Activated CD4-positive, alpha-beta T cell treated with anti-CD3 and anti-CD28 coated beads for 36 hours (primary cell): Measurements from ENCODE around the gene ADAMTS17. TPM values are rescaled to one million over a fixed set of nuclear protein-coding genes. Genes with fewer than 3 reads are reported as not detected.
"Not testable (repeated sequence)": the region's sequence is repeated elsewhere in the genome, so short reads cannot be mapped to it uniquely, and the experiment has no call there.

Experiments used
- ATAC-seq: fragments of 200-7000 bp; cut with Tn5 transposase; one replicate; pipeline ENCODE4 v1.10.0; 2021; ENCODE audit warnings: mild to moderate bottlenecking, moderate library complexity
- CTCF ChIA-PET: fragments of 350-600 bp; sonication (Branson Sonifier 250); formaldehyde crosslinking; loops from one replicate; lab custom pipeline; 2021; ENCODE audit warnings: antibody characterized with exemption; lab: Charles Lee
- POLR2A ChIA-PET: fragments of 350-600 bp; sonication (Branson Sonifier 250); formaldehyde crosslinking; loops from one replicate; lab custom pipeline; 2021; ENCODE audit warnings: antibody characterized with exemption, inconsistent platforms; lab: Charles Lee
- DNase-seq: peaks from one replicate; pipeline ENCODE4 v3.0.0-alpha.2; 2020
- H3K27ac Mint-ChIP-seq: one replicate; pipeline ENCODE4 v1.8.0; 2021; ENCODE audit warnings: mixed read lengths
- H3K27me3 Mint-ChIP-seq: one replicate; pipeline ENCODE4 v1.8.0; 2021; ENCODE audit warnings: mixed read lengths
- H3K36me3 Mint-ChIP-seq: one replicate; pipeline ENCODE4 v1.8.0; 2021; ENCODE audit warnings: low read depth, mixed read lengths
- H3K4me1 Mint-ChIP-seq: one replicate; pipeline ENCODE4 v1.8.0; 2021; ENCODE audit warnings: mixed read lengths
- H3K4me3 Mint-ChIP-seq: one replicate; pipeline ENCODE4 v1.8.0; 2021; ENCODE audit warnings: mild to moderate bottlenecking, moderate library complexity, mixed read lengths
- H3K9me3 Mint-ChIP-seq: one replicate; pipeline ENCODE4 v1.8.0; 2021; ENCODE audit warnings: low read depth, mixed read lengths
- intact Hi-C, 2 experiments: fragments of 100-400 bp; cut with DNase I in 1 of 2; cut with micrococcal nuclease in 1 of 2; formaldehyde crosslinking; loops; one replicate each; pipeline versions ENCODE4 v1.14.2 to v1.15.1; 2022 to 2024; cut with DNase I, micrococcal nuclease
- total RNA-seq, 2 experiments: library from RNA; stranded (reverse); gene quantifications; one replicate each; pipeline ENCODE4 v1.2.3, GENCODE V29; 2021

The ADAMTS17 gene
- total RNA-seq, 2 experiments from 2014 or later = 0.49 to 0.57 TPM

- no peaks in the 10 kb centered on the region for H3K4me1 Mint-ChIP-seq
- intact Hi-C loops = no loop called here
- CTCF ChIA-PET = no interaction called here
- no peaks in the 10 kb centered on the region for H3K9me3 Mint-ChIP-seq
- ATAC-seq = no peak
- H3K27me3 Mint-ChIP-seq = no peaks in the 10 kb centered on the region
- no peak overlapping the region for H3K4me3 Mint-ChIP-seq
- POLR2A ChIA-PET = no interaction called here
- H3K27ac Mint-ChIP-seq = no peak overlapping the region
- H3K36me3 Mint-ChIP-seq = peaks cover 4% of the 10 kb centered on the region
- DNase-seq = no peak
Measured at GRCh38 chr15:100082761-100083402, 258.9 kb downstream of the ADAMTS17 start.

GRCh38 chr15:100081454-100081853 lies 260.3 kb downstream of the ADAMTS17 start:
- POLR2A ChIA-PET = no interaction called here
- intact Hi-C loops = no loop called here
- Mint-ChIP-seq H3K27ac (no peak overlapping the region), H3K4me3 (no peak overlapping the region), H3K36me3 (peaks cover 4% of the 10 kb centered on the region), H3K9me3 (no peaks in the 10 kb centered on the region), H3K4me1 (no peaks in the 10 kb centered on the region), H3K27me3 (no peaks in the 10 kb centered on the region)
- DNase-seq = no peak
- no peak for ATAC-seq
- CTCF ChIA-PET = no interaction called here

DNA sequence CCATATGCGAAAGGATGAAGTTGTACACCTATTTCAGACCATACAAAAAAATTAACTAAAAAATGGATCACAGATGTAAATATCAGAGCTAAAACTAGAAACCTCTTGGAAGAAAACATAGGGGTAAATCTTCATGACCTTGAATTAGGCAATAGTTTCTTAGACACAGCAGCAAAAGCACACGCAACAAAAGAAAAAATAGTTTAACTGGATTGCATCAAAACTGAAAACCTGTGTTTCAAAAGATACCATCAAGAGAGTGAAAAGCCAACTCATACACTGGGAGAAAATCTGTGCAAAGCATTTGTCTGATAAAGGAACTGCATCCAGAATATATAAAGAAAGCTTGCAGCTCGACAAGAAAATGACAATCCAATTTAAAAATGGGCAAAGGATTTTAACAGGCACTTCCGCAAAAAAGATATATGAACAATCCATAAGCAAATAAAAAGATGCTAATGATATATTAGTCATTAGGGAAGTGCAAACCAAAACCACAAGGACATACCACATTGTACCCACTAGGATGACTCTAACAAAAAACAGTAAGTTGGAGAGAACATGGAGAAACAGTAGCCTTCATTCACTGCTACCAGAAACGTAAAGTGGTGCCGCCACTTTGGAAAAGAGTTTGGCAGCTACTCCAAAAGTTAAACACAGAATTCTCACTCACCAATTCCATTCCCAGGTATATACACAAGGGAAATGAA lies 263.1 kb downstream of the ADAMTS17 start:
- Mint-ChIP-seq H3K36me3 (peaks cover 4% of the 10 kb centered on the region), H3K9me3 (no peaks in the 10 kb centered on the region), H3K27me3 (no peaks in the 10 kb centered on the region), H3K4me3 (no peak overlapping the region), H3K27ac (no peak overlapping the region), H3K4me1 (no peaks in the 10 kb centered on the region)
- no peak for DNase-seq
- ATAC-seq = no peak
- ChIA-PET CTCF (interaction anchor here (0.6 kb wide), 1 partner anchor 309 kb away, joined by 3 read pairs; no protein-coding TSS in a partner anchor), POLR2A (no interaction called here)
- intact Hi-C loops = no loop called here

DNA sequence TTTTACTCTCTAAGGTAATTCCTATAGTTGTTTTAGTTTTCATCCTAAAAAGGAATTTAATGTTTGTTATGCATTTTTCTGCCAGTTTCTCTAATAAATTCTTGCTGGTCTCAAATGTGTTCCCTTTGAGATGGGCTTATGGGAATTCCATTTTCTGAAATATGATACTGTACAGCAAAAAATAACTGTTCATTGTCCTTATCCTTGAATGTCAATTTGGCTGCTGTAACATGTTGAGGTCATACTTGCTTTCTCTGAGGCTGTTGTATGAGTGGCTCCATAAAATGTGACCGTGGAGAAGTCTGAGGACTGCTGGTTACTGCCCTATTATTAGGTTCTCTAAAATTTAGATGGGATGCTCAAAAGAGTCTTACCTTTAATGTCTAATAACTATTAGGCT lies 266.5 kb downstream of the ADAMTS17 start:
- intact Hi-C loops = no loop called here
- no peak for ATAC-seq
- H3K27ac Mint-ChIP-seq = no peak overlapping the region

DNA sequence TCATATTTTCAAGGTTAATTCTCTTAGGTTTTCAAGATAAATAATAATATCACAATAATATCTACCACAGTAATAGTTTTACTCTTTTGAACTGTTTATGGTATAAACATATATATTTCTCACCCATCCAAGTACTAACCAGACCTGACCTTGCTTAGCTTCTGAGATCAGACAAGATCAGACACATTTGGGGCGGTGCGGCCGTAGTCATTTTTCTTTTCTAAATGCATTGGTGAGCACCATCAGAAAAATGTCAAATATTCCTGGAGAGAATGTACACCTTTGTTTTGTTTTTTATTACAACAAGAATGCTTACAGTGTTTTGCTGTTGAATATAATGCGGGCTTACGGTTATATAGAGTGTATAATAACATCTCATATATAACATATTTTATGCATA lies 267.8 kb downstream of the ADAMTS17 start:
- H3K27ac Mint-ChIP-seq = no peak overlapping the region
- H3K4me3 Mint-ChIP-seq = no peak overlapping the region
- no peaks in the 10 kb centered on the region for H3K4me1 Mint-ChIP-seq
- no peaks in the 10 kb centered on the region for H3K27me3 Mint-ChIP-seq
- ATAC-seq (no peak), DNase-seq (no peak)
- H3K9me3 Mint-ChIP-seq = no peaks in the 10 kb centered on the region
- POLR2A ChIA-PET = no interaction called here
- intact Hi-C loops = no loop called here
- CTCF ChIA-PET = no interaction called here
- peaks cover 3% of the 10 kb centered on the region for H3K36me3 Mint-ChIP-seq

More for the DNA sequence above, 266.5 kb downstream of the ADAMTS17 start:
- H3K4me3 Mint-ChIP-seq = no peak overlapping the region
- POLR2A ChIA-PET = no interaction called here
- no peaks in the 10 kb centered on the region for H3K4me1 Mint-ChIP-seq
- no peaks in the 10 kb centered on the region for H3K27me3 Mint-ChIP-seq
- H3K36me3 Mint-ChIP-seq = peaks cover 3% of the 10 kb centered on the region
- CTCF ChIA-PET = interaction anchor here (0.7 kb wide), 1 partner anchor 20 kb away, joined by 3 read pairs; no protein-coding TSS in a partner anchor
- no peak for DNase-seq
- H3K9me3 Mint-ChIP-seq = no peaks in the 10 kb centered on the region

DNA sequence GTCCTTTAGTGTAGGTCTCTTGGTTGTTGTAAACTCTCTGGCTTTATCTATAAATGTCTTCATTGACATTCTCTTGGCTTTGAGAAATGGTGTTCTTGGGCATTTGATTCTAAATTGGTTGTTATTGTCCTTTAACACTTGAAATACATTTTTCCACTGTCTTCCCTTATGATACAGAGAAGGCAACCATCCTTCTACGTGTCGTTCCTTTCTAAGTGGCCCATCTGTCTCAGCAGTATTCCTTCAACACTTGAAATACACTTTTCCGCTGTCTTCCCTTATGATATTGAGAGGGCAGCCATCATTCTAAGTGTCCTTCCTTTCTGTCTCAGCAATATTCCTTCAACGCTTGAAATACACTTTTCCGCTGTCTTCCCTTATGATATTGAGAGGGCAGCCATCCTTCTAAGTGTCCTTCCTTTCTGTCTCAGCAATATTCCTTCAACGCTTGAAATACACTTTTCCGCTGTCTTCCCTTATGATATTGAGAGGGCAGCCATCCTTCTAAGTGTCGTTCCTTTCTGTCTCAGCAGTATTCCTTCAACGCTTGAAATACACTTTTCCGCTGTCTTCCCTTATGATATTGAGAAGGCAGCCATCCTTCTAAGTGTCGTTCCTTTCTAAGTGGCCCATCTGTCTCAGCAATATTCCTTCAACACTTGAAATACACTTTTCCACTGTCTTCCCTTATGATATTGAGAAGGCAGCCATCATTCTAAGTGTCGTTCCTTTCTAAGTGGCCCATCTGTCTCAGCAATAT lies 275.1 kb downstream of the ADAMTS17 start:
- H3K36me3 Mint-ChIP-seq, DNase-seq, ATAC-seq, intact Hi-C loops, POLR2A ChIA-PET, H3K4me1 Mint-ChIP-seq, H3K9me3 Mint-ChIP-seq, H3K27ac Mint-ChIP-seq, H3K4me3 Mint-ChIP-seq, H3K27me3 Mint-ChIP-seq, CTCF ChIA-PET: not testable (repeated sequence)

DNA sequence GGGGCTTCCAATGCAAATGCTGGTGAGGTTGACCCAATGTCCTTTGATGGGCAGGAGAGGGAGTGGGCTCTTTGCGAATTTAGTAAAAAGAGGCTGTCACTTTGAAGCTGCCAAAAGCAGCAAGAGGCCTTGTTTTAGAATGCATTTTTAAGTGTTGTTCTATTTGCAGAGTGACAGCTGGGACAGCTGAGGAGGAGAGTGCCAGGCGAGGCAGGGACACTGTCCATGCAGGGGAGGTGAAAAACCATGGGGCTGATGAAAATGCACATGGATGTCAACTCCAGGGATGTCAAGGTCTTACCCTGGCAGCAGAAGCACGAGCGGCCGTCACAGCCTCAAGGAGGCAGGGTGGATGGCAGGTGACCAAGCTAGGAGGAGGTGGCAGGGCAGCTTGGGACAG lies 279.8 kb downstream of the ADAMTS17 start:
- ATAC-seq (no peak), DNase-seq (no peak)
- intact Hi-C loops = no loop called here
- Mint-ChIP-seq H3K27me3 (no peaks in the 10 kb centered on the region), H3K9me3 (no peaks in the 10 kb centered on the region), H3K4me1 (no peaks in the 10 kb centered on the region), H3K27ac (no peak overlapping the region), H3K36me3 (no peaks in the 10 kb centered on the region), H3K4me3 (no peak overlapping the region)
- POLR2A ChIA-PET = no interaction called here
- CTCF ChIA-PET = no interaction called here

DNA sequence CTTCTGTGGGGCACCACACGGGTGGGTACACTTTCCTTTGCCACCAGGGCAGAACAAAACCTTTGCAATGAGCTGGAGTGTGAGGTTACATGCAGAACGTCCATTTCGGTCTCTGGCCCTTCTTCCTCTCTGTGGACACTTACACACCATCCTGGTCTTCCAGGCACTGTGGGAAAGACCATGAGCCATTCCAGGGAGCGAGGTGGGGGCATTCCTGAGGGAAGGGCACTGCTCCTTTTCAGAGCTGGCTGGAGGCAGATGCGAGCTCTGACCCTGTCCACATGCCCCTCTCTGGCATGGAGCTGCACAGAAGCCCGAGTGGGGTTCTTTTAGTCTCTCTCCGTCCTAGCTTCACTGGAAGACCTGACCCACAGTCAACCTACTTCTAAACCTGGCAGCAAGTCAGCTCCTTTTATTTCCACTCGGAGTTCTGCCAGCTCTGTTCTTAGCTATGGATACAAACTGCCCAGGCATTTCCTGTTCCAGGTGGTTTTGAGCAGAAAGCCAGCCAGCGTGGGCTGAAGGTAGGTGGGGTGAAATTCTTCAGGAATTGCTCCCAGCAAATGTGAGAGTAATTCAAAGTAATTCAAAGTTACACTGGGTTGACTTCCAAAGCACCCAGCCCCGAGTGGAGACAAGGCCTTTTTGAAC lies 281.4 kb downstream of the ADAMTS17 start:
- intact Hi-C loops = no loop called here
- DNase-seq (no peak), ATAC-seq (no peak)
- Mint-ChIP-seq H3K4me1 (no peaks in the 10 kb centered on the region), H3K4me3 (no peak overlapping the region), H3K27me3 (no peaks in the 10 kb centered on the region), H3K9me3 (no peaks in the 10 kb centered on the region), H3K27ac (no peak overlapping the region), H3K36me3 (no peaks in the 10 kb centered on the region)
- ChIA-PET CTCF (no interaction called here), POLR2A (no interaction called here)

GRCh38 chr15:100059521-100059920 lies 282.3 kb downstream of the ADAMTS17 start:
- H3K36me3 Mint-ChIP-seq = no peaks in the 10 kb centered on the region
- H3K4me3 Mint-ChIP-seq = no peak overlapping the region
- H3K27ac Mint-ChIP-seq = no peak overlapping the region

GRCh38 chr15:100059094-100059493 lies 282.7 kb downstream of the ADAMTS17 start:
- ChIA-PET CTCF (no interaction called here), POLR2A (no interaction called here)
- no peak for DNase-seq
- no peaks in the 10 kb centered on the region for H3K36me3 Mint-ChIP-seq
- intact Hi-C loops = no loop called here
- H3K27me3 Mint-ChIP-seq = no peaks in the 10 kb centered on the region
- no peaks in the 10 kb centered on the region for H3K4me1 Mint-ChIP-seq
- no peak for ATAC-seq
- H3K9me3 Mint-ChIP-seq = no peaks in the 10 kb centered on the region
- no peak overlapping the region for H3K27ac Mint-ChIP-seq
- H3K4me3 Mint-ChIP-seq = no peak overlapping the region

More at GRCh38 chr15:100059521-100059920, 282.3 kb downstream of the ADAMTS17 start:
- no peaks in the 10 kb centered on the region for H3K9me3 Mint-ChIP-seq
- H3K27me3 Mint-ChIP-seq = no peaks in the 10 kb centered on the region
- CTCF ChIA-PET = no interaction called here
- POLR2A ChIA-PET = no interaction called here
- ATAC-seq (no peak), DNase-seq (no peak)
- no peaks in the 10 kb centered on the region for H3K4me1 Mint-ChIP-seq
- intact Hi-C loops = no loop called here

- Mint-ChIP-seq H3K27ac (no peak overlapping the region), H3K36me3 (no peaks in the 10 kb centered on the region), H3K9me3 (no peaks in the 10 kb centered on the region), H3K27me3 (no peaks in the 10 kb centered on the region), H3K4me1 (no peaks in the 10 kb centered on the region), H3K4me3 (no peak overlapping the region)
- ATAC-seq (no peak), DNase-seq (no peak)
- intact Hi-C loops = no loop called here
- ChIA-PET CTCF (no interaction called here), POLR2A (no interaction called here)
Measured at GRCh38 chr15:100058458-100058857, 283.3 kb downstream of the ADAMTS17 start.
